GM19463 (cell line): Measurements from ENCODE around the gene GXYLT1.
"Not testable (repeated sequence)": the region's sequence is repeated elsewhere in the genome, so short reads cannot be mapped to it uniquely, and the experiment has no call there.

Experiments
- ATAC-seq: cut with Tn5 transposase; IDR thresholded peaks from one replicate; pipeline ENCODE4 v1.9.1; 2021; ENCODE audit warnings: mild to moderate bottlenecking, moderate library complexity; ENCODE audit not compliant: unreplicated experiment

The GXYLT1 gene

GRCh38 chr12:42103155-42103554 is 41.5 kb downstream of the GXYLT1 start:
- ATAC-seq, result no peak

GRCh38 chr12:42102720-42103119 is 42.0 kb downstream of the GXYLT1 start:
- no peak for ATAC-seq

GRCh38 chr12:42099433-42099832 is 45.2 kb downstream of the GXYLT1 start:
- no peak for ATAC-seq

- peak; percentile 86 for ATAC-seq
Measured at GRCh38 chr12:42097971-42098370, 46.7 kb downstream of the GXYLT1 start.

- ATAC-seq, result no peak
Measured at GRCh38 chr12:42094277-42094676, 50.4 kb downstream of the GXYLT1 start.

- no peak for ATAC-seq
Measured at GRCh38 chr12:42091769-42092168, 52.9 kb downstream of the GXYLT1 start.

GRCh38 chr12:42090899-42091298 is 53.8 kb downstream of the GXYLT1 start:
- no peak for ATAC-seq

- no peak for ATAC-seq
Measured at GRCh38 chr12:42086031-42086430, 58.6 kb downstream of the GXYLT1 start.

GRCh38 chr12:42085594-42085993 is 59.1 kb downstream of the GXYLT1 start:
- no peak for ATAC-seq

- ATAC-seq, result no peak
Measured at GRCh38 chr12:42084522-42084921, 60.2 kb downstream of the GXYLT1 start.

- ATAC-seq, result no peak
Measured at GRCh38 chr12:42076976-42077375, 67.7 kb downstream of the GXYLT1 start.

- no peak for ATAC-seq
Measured at GRCh38 chr12:42070036-42070435, 74.6 kb downstream of the GXYLT1 start.

- ATAC-seq, result no peak
Measured at GRCh38 chr12:42059127-42059526, 85.5 kb downstream of the GXYLT1 start.

- ATAC-seq, result peak; percentile 89
Measured at GRCh38 chr12:42056130-42056529, 88.5 kb downstream of the GXYLT1 start.

GRCh38 chr12:42053456-42053855 is 91.2 kb downstream of the GXYLT1 start:
- no peak for ATAC-seq

- ATAC-seq, result not testable (repeated sequence)
Measured at GRCh38 chr12:42048980-42049379, 95.7 kb downstream of the GXYLT1 start.

GRCh38 chr12:42039577-42039976 is 105.1 kb downstream of the GXYLT1 start:
- no peak for ATAC-seq

- no peak for ATAC-seq
Measured at GRCh38 chr12:42039176-42039575, 105.5 kb downstream of the GXYLT1 start.

GRCh38 chr12:42031847-42032564 is 112.7 kb downstream of the GXYLT1 start:
- ATAC-seq, result no peak
